Thymus (tissue), 14 donors: ENCODE results near the gene PGA5. TPM values are rescaled to one million over a fixed set of nuclear protein-coding genes. Genes with fewer than 3 reads are reported as not detected.
"Not testable (repeated sequence)": the region's sequence is repeated elsewhere in the genome, so short reads cannot be mapped to it uniquely, and the experiment has no call there.

Source experiments
- DNase-seq, 9 donors: peaks; one replicate each; pipeline ENCODE4 v3.0.0-alpha.2; 2013; ENCODE audit warnings: low spot score in 9 of 9, low read depth in 6 of 9, missing footprints in 1 of 9
- H3K27ac ChIP-seq, 2 donors: one replicate each; pipeline ENCODE4 v1.5.1; 2013; ENCODE audit warnings: control low read depth in 1 of 2, low read depth in 1 of 2, low read length in 1 of 2, mild to moderate bottlenecking in 1 of 2, moderate library complexity in 1 of 2
- H3K27me3 ChIP-seq, 2 donors: one replicate each; pipeline ENCODE4 v1.5.1; 2013; ENCODE audit warnings: low read length in 1 of 2; ENCODE audit not compliant: control insufficient read depth in 2 of 2, insufficient read depth in 1 of 2
- H3K36me3 ChIP-seq, 2 donors: one replicate each; pipeline ENCODE4 v1.5.1; 2013; ENCODE audit warnings: low read length in 1 of 2, mild to moderate bottlenecking in 1 of 2, moderate library complexity in 1 of 2; ENCODE audit not compliant: control insufficient read depth in 2 of 2, insufficient read depth in 2 of 2
- H3K4me1 ChIP-seq, 2 donors: one replicate each; pipeline ENCODE4 v1.5.1; 2013; ENCODE audit warnings: low read length in 2 of 2; ENCODE audit not compliant: control insufficient read depth in 2 of 2, insufficient read depth in 2 of 2
- H3K4me3 ChIP-seq, 2 donors: one replicate each; pipeline ENCODE4 v1.5.1; 2013; ENCODE audit warnings: low read length in 2 of 2, control low read depth in 1 of 2, mild to moderate bottlenecking in 1 of 2
- H3K9me3 ChIP-seq, 2 donors: one replicate each; pipeline ENCODE4 v1.5.1; 2013; ENCODE audit warnings: low read length in 1 of 2, mild to moderate bottlenecking in 1 of 2; ENCODE audit not compliant: control insufficient read depth in 2 of 2, insufficient read depth in 1 of 2
- WGBS: extraction: QIAGEN DNeasy Blood & Tissue Kit; methylation state at CpG from one replicate; pipeline ENCODE4 v1.1.7; 2013; 5-methylcytosine and 5-hydroxymethylcytosine counted together
- long read RNA-seq, 10 donors: transcript quantifications; one replicate each; lab custom pipeline, GENCODE V29; 2026
- polyA plus RNA-seq: library from polyadenylated mRNA; stranded (reverse); fragments of 200-250 nt; gene quantifications from one replicate; pipeline ENCODE4 v1.2.3, GENCODE V29; 2013
- total RNA-seq: library from RNA; stranded (reverse); fragments of 120-200 nt; gene quantifications from one replicate; pipeline ENCODE4 v1.2.4, GENCODE V29; 2013
- donor health status: healthy.

The PGA5 gene
- total RNA-seq = 0.19 TPM
- 1.4 TPM for polyA plus RNA-seq
- long read RNA-seq, donor 1 = 0 reads
- long read RNA-seq, donor 2 = 0 reads
- long read RNA-seq, donor 3 = 0 reads
- long read RNA-seq, donor 4, partial matches to known transcripts = 0 of 1 reads
- long read RNA-seq, donor 4, other reads (novel, unspliced or antisense) = 0 of 1 reads
- long read RNA-seq, donor 5, partial matches to known transcripts = 0 of 1 reads
- long read RNA-seq, donor 5, other reads (novel, unspliced or antisense) = 0 of 1 reads
- long read RNA-seq, donor 6, partial matches to known transcripts = 0 of 1 reads
- long read RNA-seq, donor 6, other reads (novel, unspliced or antisense) = 0 of 1 reads
- long read RNA-seq, donor 7 = 0 reads
- long read RNA-seq, donor 8 = 0 reads
- long read RNA-seq, donor 9 = 0 reads
- long read RNA-seq, donor 10 = 0 reads

GRCh38 chr11:61240875-61241274 is at the start of gene PGA5:
Gene PGA5, plus strand, starts transcription at chr11:61241175. Its CDS starts 52 bp downstream, at chr11:61241227.
- not testable (repeated sequence) for H3K27ac ChIP-seq, H3K36me3 ChIP-seq, H3K4me3 ChIP-seq, H3K9me3 ChIP-seq, H3K27me3 ChIP-seq, DNase-seq, H3K4me1 ChIP-seq
- no CpG with 5 or more reads among the region's 8 CpGs for WGBS

DNA sequence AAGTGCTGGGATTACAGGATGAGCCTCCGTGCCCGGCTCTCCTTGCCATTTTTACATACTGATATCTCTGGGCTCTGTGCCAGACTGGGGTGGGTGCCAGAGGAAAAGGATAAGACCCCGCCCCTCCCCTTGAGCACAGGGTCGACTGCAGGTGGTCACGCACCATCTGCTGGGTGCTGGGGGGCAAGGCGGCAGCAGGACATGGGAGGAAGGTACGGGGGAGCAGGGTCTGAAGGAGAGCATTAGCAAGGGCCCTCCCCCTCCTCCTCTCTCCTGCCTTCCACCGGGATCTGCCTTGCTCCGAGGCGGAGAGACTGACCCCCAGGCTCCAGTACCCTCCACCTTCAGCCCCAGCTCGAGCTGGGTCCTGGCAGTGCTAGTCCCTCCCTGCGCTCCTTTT is 47.4 kb upstream of the PGA5 start:
- Histone ChIP-seq H3K27me3 (peaks cover 0 to 7% of the 10 kb centered on the region in 2 donors), H3K27ac (no peak overlapping the region), H3K36me3 (no peaks in the 10 kb centered on the region), H3K4me1 (no peaks in the 10 kb centered on the region), H3K9me3 (peaks cover 0 to 3% of the 10 kb centered on the region in 2 donors), H3K4me3 (no peak overlapping the region)
- no peak for DNase-seq
- WGBS = 64% methylated on average over 12 of the region's 12 CpGs

- Histone ChIP-seq H3K36me3 (no peaks in the 10 kb centered on the region), H3K4me1 (no peaks in the 10 kb centered on the region), H3K27me3 (peaks cover 0 to 7% of the 10 kb centered on the region in 2 donors), H3K4me3 (no peak overlapping the region), H3K27ac (no peak overlapping the region), H3K9me3 (peaks cover 0 to 3% of the 10 kb centered on the region in 2 donors)
- 84% methylated on average over 12 of the region's 12 CpGs for WGBS
- no peak for DNase-seq
Observed at GRCh38 chr11:61194169-61194671, 46.8 kb upstream of the PGA5 start.

DNA sequence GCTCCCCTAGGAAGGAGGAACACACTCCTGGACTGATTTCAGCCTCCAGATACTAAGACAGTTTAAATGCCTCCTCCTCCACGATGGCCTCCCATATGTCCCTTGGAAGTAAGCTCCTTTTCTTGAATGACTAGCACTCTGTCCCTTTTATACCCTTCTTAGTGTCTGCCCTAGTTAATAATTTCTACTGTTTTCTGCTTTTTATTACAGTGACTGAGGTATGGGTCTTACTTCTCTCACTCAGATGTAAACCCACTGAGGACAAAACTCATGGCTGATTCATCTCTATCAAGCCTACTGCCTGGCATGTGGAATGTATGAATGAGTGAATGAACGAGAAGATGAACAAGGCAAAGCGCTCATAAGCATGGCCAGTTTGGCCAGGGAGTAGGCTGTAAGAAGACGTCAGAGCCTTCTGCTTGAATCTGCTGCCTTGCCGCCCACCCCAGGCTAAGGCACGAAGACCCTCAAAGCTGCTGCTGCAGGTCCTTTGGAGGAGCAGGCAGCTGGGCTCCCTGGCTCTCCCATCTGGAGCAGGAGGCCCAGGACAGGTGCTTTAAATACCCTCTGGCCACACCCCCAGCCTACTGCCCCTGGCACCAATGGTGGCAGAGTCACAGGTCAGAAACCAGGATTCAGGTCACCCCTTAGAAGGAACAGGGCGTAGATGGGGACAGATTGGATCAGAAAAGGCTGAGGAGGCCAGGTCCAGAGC is 45.8 kb upstream of the PGA5 start:
- Histone ChIP-seq H3K27ac (no peak overlapping the region), H3K4me1 (no peaks in the 10 kb centered on the region), H3K9me3 (peaks cover 0 to 3% of the 10 kb centered on the region in 2 donors), H3K27me3 (peaks cover 0 to 7% of the 10 kb centered on the region in 2 donors), H3K36me3 (no peaks in the 10 kb centered on the region), H3K4me3 (no peak overlapping the region)
- WGBS = 90% methylated on average over 7 of the region's 7 CpGs
- DNase-seq = no peak

GRCh38 chr11:61195719-61196118 is 45.3 kb upstream of the PGA5 start:
- 94% methylated on average over 7 of the region's 7 CpGs for WGBS
- peaks cover 0 to 7% of the 10 kb centered on the region in 2 donors for H3K27me3 ChIP-seq
- DNase-seq = no peak
- H3K36me3 ChIP-seq = no peaks in the 10 kb centered on the region
- H3K27ac ChIP-seq = no peak overlapping the region
- no peaks in the 10 kb centered on the region for H3K4me1 ChIP-seq
- no peak overlapping the region for H3K4me3 ChIP-seq
- peaks cover 0 to 3% of the 10 kb centered on the region in 2 donors for H3K9me3 ChIP-seq

- Histone ChIP-seq H3K4me3 (no peak overlapping the region), H3K27ac (no peak overlapping the region), H3K27me3 (peaks cover 0 to 19% of the 10 kb centered on the region in 2 donors), H3K4me1 (no peaks in the 10 kb centered on the region), H3K36me3 (no peaks in the 10 kb centered on the region), H3K9me3 (peaks cover 0 to 3% of the 10 kb centered on the region in 2 donors)
- no peak for DNase-seq
- WGBS = 93% methylated on average over 6 of the region's 6 CpGs
Observed at GRCh38 chr11:61198361-61198760, 42.6 kb upstream of the PGA5 start.

GRCh38 chr11:61198948-61199523 is 41.9 kb upstream of the PGA5 start:
- WGBS = 95% methylated on average over 4 of the region's 4 CpGs
- Histone ChIP-seq H3K36me3 (no peaks in the 10 kb centered on the region), H3K27me3 (peaks cover 0 to 14% of the 10 kb centered on the region in 2 donors), H3K4me3 (no peak overlapping the region), H3K4me1 (no peaks in the 10 kb centered on the region), H3K27ac (no peak overlapping the region), H3K9me3 (peaks cover 0 to 3% of the 10 kb centered on the region in 2 donors)
- no peak for DNase-seq

DNA sequence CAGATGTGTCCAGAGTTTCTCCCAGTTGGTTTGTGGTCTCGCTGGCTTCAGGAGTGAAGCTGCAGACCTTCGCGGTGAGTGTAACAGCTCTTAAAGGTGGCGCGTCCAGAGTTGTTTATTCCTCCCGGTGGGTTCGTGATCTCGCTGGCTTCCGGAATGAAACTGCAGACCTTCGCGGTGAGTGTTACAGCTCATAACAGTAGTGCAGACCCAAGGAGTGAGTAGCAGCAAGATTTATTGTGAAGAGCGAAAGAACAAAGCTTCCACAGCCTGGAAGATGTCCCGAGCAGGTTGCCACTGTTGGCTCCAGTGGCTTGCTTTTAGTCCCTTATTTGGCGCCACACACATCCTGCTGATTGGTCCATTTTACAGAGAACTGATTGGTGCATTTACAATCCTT is 39.5 kb upstream of the PGA5 start:
- Histone ChIP-seq H3K27me3 (peaks cover 0 to 17% of the 10 kb centered on the region in 2 donors), H3K9me3 (peaks cover 0 to 3% of the 10 kb centered on the region in 2 donors), H3K36me3 (no peaks in the 10 kb centered on the region), H3K4me3 (no peak overlapping the region), H3K4me1 (no peaks in the 10 kb centered on the region), H3K27ac (no peak overlapping the region)
- DNase-seq = no peak
- 98% methylated on average over 14 of the region's 14 CpGs for WGBS
